ENCODE data around the gene RPL12.

The RPL12 gene

GRCh38 chr9:127444921-127445850 lies 6.0 kb downstream of the RPL12 start:
- peaks cover 89% of the 10 kb centered on the region for H3K36me3 ChIP-seq (replicated peaks)

GRCh38 chr9:127444283-127444920 lies 6.8 kb downstream of the RPL12 start:
- Histone ChIP-seq H3K27ac (no peak overlapping the region), H3K4me3 (ENCODE audit: low read depth, low read length) (no peak overlapping the region), H3K36me3 (replicated peaks) (peaks cover 85% of the 10 kb centered on the region), H3K27me3 (replicated peaks) (no peaks in the 10 kb centered on the region)
- in situ Hi-C loops (cut with HindIII; ENCODE audit: low pct_ligation_motif_present, low sequenced_read_pairs), result no loop called here
- no peak for DNase-seq
- no peak for TF ChIP-seq CTCF (IDR thresholded peaks at IDR 0.05; ENCODE audit: low read depth, low read length, missing control alignments)

More at GRCh38 chr9:127444921-127445850, 6.0 kb downstream of the RPL12 start:
- Histone ChIP-seq H3K27me3 (replicated peaks) (no peaks in the 10 kb centered on the region), H3K27ac (no peak overlapping the region), H3K4me3 (ENCODE audit: low read depth, low read length) (no peak overlapping the region)
- DNase-seq, result no peak
- TF ChIP-seq CTCF (IDR thresholded peaks at IDR 0.05; ENCODE audit: low read depth, low read length, missing control alignments), result no peak
- in situ Hi-C loops (cut with HindIII; ENCODE audit: low pct_ligation_motif_present, low sequenced_read_pairs), result no loop called here

DNA sequence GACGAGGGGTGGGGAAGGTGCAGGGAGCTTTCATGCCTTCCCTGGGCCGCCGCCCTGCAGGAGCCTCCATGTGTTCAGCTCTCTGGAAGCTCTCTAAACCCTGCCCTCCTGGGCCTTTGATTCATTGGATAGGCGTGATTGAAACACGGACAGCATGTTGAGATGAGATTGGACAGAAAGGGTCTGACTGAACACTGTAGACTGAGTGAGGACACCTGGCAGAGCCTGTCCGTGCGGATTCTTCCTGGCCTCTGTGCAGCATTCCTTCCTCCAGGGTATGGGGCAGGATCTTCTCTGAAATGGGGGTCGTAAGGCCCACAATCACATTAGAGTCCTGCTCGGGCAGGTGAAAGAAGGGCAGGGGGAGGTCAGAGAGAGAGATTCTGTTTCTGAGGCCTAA lies 12.8 kb downstream of the RPL12 start:
- H3K4me3 ChIP-seq (ENCODE audit: low read depth, low read length), result no peak overlapping the region
- no peaks in the 10 kb centered on the region for H3K27me3 ChIP-seq (replicated peaks)
- in situ Hi-C loops (cut with HindIII; ENCODE audit: low pct_ligation_motif_present, low sequenced_read_pairs), result no loop called here
- TF ChIP-seq CTCF (IDR thresholded peaks at IDR 0.05; ENCODE audit: low read depth, low read length, missing control alignments), result no peak
- peaks cover 78% of the 10 kb centered on the region for H3K36me3 ChIP-seq (replicated peaks)
- no peak overlapping the region for H3K27ac ChIP-seq
- no peak for DNase-seq

GRCh38 chr9:127437497-127438264 lies 13.5 kb downstream of the RPL12 start:
- peak; percentile 37 for TF ChIP-seq CTCF (IDR thresholded peaks at IDR 0.05; ENCODE audit: low read depth, low read length, missing control alignments)
- DNase-seq, result no peak
- H3K36me3 ChIP-seq (replicated peaks), result peaks cover 76% of the 10 kb centered on the region

DNA sequence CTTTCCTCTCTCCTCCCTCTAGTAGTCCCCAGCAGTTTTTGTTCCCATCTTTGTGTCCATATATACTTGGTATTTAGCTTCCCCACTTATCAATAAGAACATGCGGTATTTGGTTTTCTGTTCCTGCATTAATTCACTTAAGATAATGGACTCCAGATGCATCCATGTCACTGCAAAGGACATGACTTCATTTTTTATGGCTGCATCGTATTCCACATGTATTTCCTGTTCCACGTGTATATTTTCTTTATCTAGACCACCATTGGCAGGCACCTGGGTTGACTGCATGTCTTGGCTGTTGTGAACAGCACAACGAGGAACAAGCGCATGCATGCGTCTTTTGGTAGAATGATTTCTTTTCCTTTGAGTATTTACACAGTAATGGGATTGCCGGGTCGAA lies 20.8 kb downstream of the RPL12 start:
- Histone ChIP-seq H3K27ac (no peak overlapping the region), H3K4me3 (ENCODE audit: low read depth, low read length) (no peak overlapping the region), H3K27me3 (replicated peaks) (no peaks in the 10 kb centered on the region), H3K36me3 (replicated peaks) (peaks cover 34% of the 10 kb centered on the region)
- TF ChIP-seq CTCF (IDR thresholded peaks at IDR 0.05; ENCODE audit: low read depth, low read length, missing control alignments), result no peak
- no peak for DNase-seq
- in situ Hi-C loops (cut with HindIII; ENCODE audit: low pct_ligation_motif_present, low sequenced_read_pairs), result no loop called here

More at GRCh38 chr9:127437497-127438264, 13.5 kb downstream of the RPL12 start:
- H3K27me3 ChIP-seq (replicated peaks), result no peaks in the 10 kb centered on the region
- H3K4me3 ChIP-seq (ENCODE audit: low read depth, low read length), result no peak overlapping the region
- no peak overlapping the region for H3K27ac ChIP-seq
- in situ Hi-C loops (cut with HindIII; ENCODE audit: low pct_ligation_motif_present, low sequenced_read_pairs), result no loop called here
